DMS79 (cell line): Measurements from ENCODE around the gene PLCH2.
A peak's percentile ranks its signal among the peaks of the same experiment; 100 is the strongest.

Experiments used
- DNase-seq: peaks from one replicate; lab custom pipeline; 2025; lab: John Stamatoyannopoulos, UW

Gene PLCH2

GRCh38 chr1:2513939-2514652 is 38.0 kb downstream of the PLCH2 start:
- DNase-seq: no peak

- no peak for DNase-seq
These were observed 39.0 kb downstream of the PLCH2 start for GRCh38 chr1:2514863-2515762.

- DNase-seq: no peak
These were observed 39.6 kb downstream of the PLCH2 start for GRCh38 chr1:2515763-2516080.

GRCh38 chr1:2516124-2516523 is 40.0 kb downstream of the PLCH2 start:
- no peak for DNase-seq

- DNase-seq: no peak
These were observed 40.9 kb downstream of the PLCH2 start for GRCh38 chr1:2516946-2517345.

- no peak for DNase-seq
These were observed 41.9 kb downstream of the PLCH2 start for GRCh38 chr1:2517966-2518365.

- DNase-seq: no peak
These were observed 42.4 kb downstream of the PLCH2 start for GRCh38 chr1:2518528-2518927.

- DNase-seq: no peak
These were observed 43.1 kb downstream of the PLCH2 start for GRCh38 chr1:2519029-2519685.

GRCh38 chr1:2519729-2520128 is 43.6 kb downstream of the PLCH2 start:
- no peak for DNase-seq

- no peak for DNase-seq
These were observed 44.1 kb downstream of the PLCH2 start for GRCh38 chr1:2520206-2520605.

- DNase-seq: no peak
These were observed 44.7 kb downstream of the PLCH2 start for GRCh38 chr1:2520806-2521205.

- DNase-seq: no peak
These were observed 46.1 kb downstream of the PLCH2 start for GRCh38 chr1:2522230-2522629.

GRCh38 chr1:2523191-2523890 is 47.3 kb downstream of the PLCH2 start:
- no peak for DNase-seq

GRCh38 chr1:2523891-2524609 is 48.0 kb downstream of the PLCH2 start:
- DNase-seq: no peak

GRCh38 chr1:2525572-2525919 is 49.5 kb downstream of the PLCH2 start:
- no peak for DNase-seq

- DNase-seq: peak; percentile 82
These were observed 50.1 kb downstream of the PLCH2 start, which contains the start of gene PANK4 for GRCh38 chr1:2525920-2526823. Gene PANK4, minus strand, starts transcription at chr1:2526596. Its CDS starts 9 bp downstream, at chr1:2526587.

- DNase-seq: peak; percentile 83
These were observed 50.9 kb downstream of the PLCH2 start for GRCh38 chr1:2526824-2527555.

GRCh38 chr1:2527556-2527860 is 51.4 kb downstream of the PLCH2 start:
- no peak for DNase-seq

- DNase-seq: no peak
These were observed 51.9 kb downstream of the PLCH2 start for GRCh38 chr1:2528016-2528415.

- no peak for DNase-seq
These were observed 52.5 kb downstream of the PLCH2 start for GRCh38 chr1:2528611-2528965.
